Activated CD4-positive, alpha-beta T cell treated with anti-CD3 and anti-CD28 coated beads, Interleukin-2, amount 10 ng/mL, durations not matched to agents 7 days and 5 days (primary cell): ENCODE data around the gene TOGARAM2. TPM values are rescaled to one million over a fixed set of nuclear protein-coding genes. Genes with fewer than 3 reads are reported as not detected.

Experiments used
- CTCF ChIA-PET: fragments of 350-600 bp; sonication (Branson Sonifier 250); formaldehyde crosslinking; loops from one replicate; lab custom pipeline; 2021; ENCODE audit warnings: antibody characterized with exemption; lab: Charles Lee
- POLR2A ChIA-PET: fragments of 350-600 bp; sonication (Branson Sonifier 250); formaldehyde crosslinking; loops from one replicate; lab custom pipeline; 2021; ENCODE audit warnings: antibody characterized with exemption; lab: Charles Lee
- DNase-seq: peaks from one replicate; pipeline ENCODE4 v3.0.0-alpha.2; 2020
- H3K27ac Mint-ChIP-seq: one replicate; pipeline ENCODE4 v1.8.0; 2021; ENCODE audit warnings: mild to moderate bottlenecking, moderate library complexity, mixed read lengths
- H3K27me3 Mint-ChIP-seq: one replicate; pipeline ENCODE4 v1.8.0; 2021; ENCODE audit warnings: mixed read lengths
- H3K36me3 Mint-ChIP-seq: one replicate; pipeline ENCODE4 v1.8.0; 2021; ENCODE audit warnings: low read depth, mixed read lengths
- H3K4me1 Mint-ChIP-seq: one replicate; pipeline ENCODE4 v1.8.0; 2021; ENCODE audit warnings: mixed read lengths
- H3K4me3 Mint-ChIP-seq: one replicate; pipeline ENCODE4 v1.8.0; 2021; ENCODE audit warnings: mild to moderate bottlenecking, moderate library complexity, mixed read lengths
- H3K9me3 Mint-ChIP-seq: one replicate; pipeline ENCODE4 v1.8.0; 2021; ENCODE audit warnings: mixed read lengths
- total RNA-seq, 2 experiments: library from RNA; stranded (reverse); gene quantifications; one replicate each; pipeline ENCODE4 v1.2.3, GENCODE V29; 2021

The TOGARAM2 gene
- total RNA-seq, result 1 to 10 TPM; 3.7 to 5.0 TPM

GRCh38 chr2:28981016-28981441 lies at the start of gene TOGARAM2:
TSS of gene TOGARAM2 (plus strand) at chr2:28981298. CDS start at chr2:28994835, 13,537 bp downstream.
- Mint-ChIP-seq H3K27me3 (no peaks in the 10 kb centered on the region), H3K36me3 (no peaks in the 10 kb centered on the region), H3K4me1 (peaks cover 1% of the 10 kb centered on the region), H3K4me3 (no peak within 1 kb of the TSS), H3K9me3 (no peaks in the 10 kb centered on the region), H3K27ac (peak within 1 kb of the TSS; percentile 46)
- no peak for DNase-seq
- ChIA-PET POLR2A (no interaction called here), CTCF (interaction anchor here (0.6 to 1.1 kb wide), 3 partner anchors 20 to 115 kb away, joined by 3 to 4 read pairs (median 3); no protein-coding TSS in a partner anchor)

GRCh38 chr2:28934769-28935168 lies 46.3 kb upstream of the TOGARAM2 start:
- H3K9me3 Mint-ChIP-seq, result no peaks in the 10 kb centered on the region
- CTCF ChIA-PET, result no interaction called here
- no peak overlapping the region for H3K27ac Mint-ChIP-seq
- DNase-seq, result no peak
- H3K36me3 Mint-ChIP-seq, result peaks cover 46% of the 10 kb centered on the region
- no peak overlapping the region for H3K4me3 Mint-ChIP-seq
- POLR2A ChIA-PET, result no interaction called here
- H3K4me1 Mint-ChIP-seq, result peaks cover 2% of the 10 kb centered on the region
- no peaks in the 10 kb centered on the region for H3K27me3 Mint-ChIP-seq

GRCh38 chr2:28941008-28941407 lies 40.1 kb upstream of the TOGARAM2 start:
- no peak overlapping the region for H3K27ac Mint-ChIP-seq
- CTCF ChIA-PET, result no interaction called here
- H3K27me3 Mint-ChIP-seq, result no peaks in the 10 kb centered on the region
- POLR2A ChIA-PET, result no interaction called here
- no peak for DNase-seq
- no peaks in the 10 kb centered on the region for H3K9me3 Mint-ChIP-seq
- peaks cover 3% of the 10 kb centered on the region for H3K4me1 Mint-ChIP-seq
- H3K36me3 Mint-ChIP-seq, result peaks cover 64% of the 10 kb centered on the region
- no peak overlapping the region for H3K4me3 Mint-ChIP-seq

- no peak for DNase-seq
- peaks cover 65% of the 10 kb centered on the region for H3K36me3 Mint-ChIP-seq
- no peak overlapping the region for H3K4me3 Mint-ChIP-seq
- peaks cover 1% of the 10 kb centered on the region for H3K4me1 Mint-ChIP-seq
- CTCF ChIA-PET, result no interaction called here
- H3K27me3 Mint-ChIP-seq, result no peaks in the 10 kb centered on the region
- no peak overlapping the region for H3K27ac Mint-ChIP-seq
- H3K9me3 Mint-ChIP-seq, result peaks cover 3% of the 10 kb centered on the region
- POLR2A ChIA-PET, result no interaction called here
Observed at GRCh38 chr2:28944535-28945248, 36.4 kb upstream of the TOGARAM2 start.

GRCh38 chr2:28948160-28948559 lies 32.9 kb upstream of the TOGARAM2 start:
- H3K27ac Mint-ChIP-seq, result no peak overlapping the region
- ChIA-PET CTCF (no interaction called here), POLR2A (no interaction called here)
- peaks cover 44% of the 10 kb centered on the region for H3K36me3 Mint-ChIP-seq
- H3K4me3 Mint-ChIP-seq, result no peak overlapping the region
- DNase-seq, result no peak
- no peaks in the 10 kb centered on the region for H3K27me3 Mint-ChIP-seq
- H3K9me3 Mint-ChIP-seq, result peaks cover 3% of the 10 kb centered on the region
- H3K4me1 Mint-ChIP-seq, result peaks cover 4% of the 10 kb centered on the region

GRCh38 chr2:28949190-28949589 lies 31.9 kb upstream of the TOGARAM2 start:
- DNase-seq, result no peak
- ChIA-PET POLR2A (no interaction called here), CTCF (interaction anchor here (1.0 to 1.4 kb wide), 2 partner anchors 10 to 23 kb away, joined by 3 read pairs; no protein-coding TSS in a partner anchor)
- peaks cover 3% of the 10 kb centered on the region for H3K9me3 Mint-ChIP-seq
- no peaks in the 10 kb centered on the region for H3K27me3 Mint-ChIP-seq
- no peak overlapping the region for H3K4me3 Mint-ChIP-seq
- no peak overlapping the region for H3K27ac Mint-ChIP-seq
- H3K36me3 Mint-ChIP-seq, result peaks cover 35% of the 10 kb centered on the region
- peaks cover 4% of the 10 kb centered on the region for H3K4me1 Mint-ChIP-seq

GRCh38 chr2:28949617-28950305 lies 31.3 kb upstream of the TOGARAM2 start:
- no peaks in the 10 kb centered on the region for H3K27me3 Mint-ChIP-seq
- no peak overlapping the region for H3K4me3 Mint-ChIP-seq
- CTCF ChIA-PET, result interaction anchor here (1.0 to 1.4 kb wide), 2 partner anchors 9 to 24 kb away, joined by 3 read pairs; no protein-coding TSS in a partner anchor
- peaks cover 3% of the 10 kb centered on the region for H3K4me1 Mint-ChIP-seq
- DNase-seq, result no peak
- POLR2A ChIA-PET, result no interaction called here
- no peak overlapping the region for H3K27ac Mint-ChIP-seq
- peaks cover 3% of the 10 kb centered on the region for H3K9me3 Mint-ChIP-seq
- H3K36me3 Mint-ChIP-seq, result peaks cover 30% of the 10 kb centered on the region

GRCh38 chr2:28950941-28951630 lies 30.0 kb upstream of the TOGARAM2 start:
- Mint-ChIP-seq H3K9me3 (peaks cover 3% of the 10 kb centered on the region), H3K36me3 (peaks cover 23% of the 10 kb centered on the region), H3K27me3 (no peaks in the 10 kb centered on the region), H3K4me3 (no peak overlapping the region), H3K27ac (no peak overlapping the region), H3K4me1 (peaks cover 3% of the 10 kb centered on the region)
- ChIA-PET POLR2A (no interaction called here), CTCF (no interaction called here)
- DNase-seq, result no peak

GRCh38 chr2:28951910-28952835 lies 28.9 kb upstream of the TOGARAM2 start:
- DNase-seq, result no peak
- no peaks in the 10 kb centered on the region for H3K27me3 Mint-ChIP-seq
- H3K4me1 Mint-ChIP-seq, result peaks cover 3% of the 10 kb centered on the region
- H3K4me3 Mint-ChIP-seq, result no peak overlapping the region
- H3K27ac Mint-ChIP-seq, result no peak overlapping the region
- H3K9me3 Mint-ChIP-seq, result peaks cover 3% of the 10 kb centered on the region
- ChIA-PET CTCF (interaction anchor here (0.6 to 1.3 kb wide), 2 partner anchors 42 to 147 kb away, joined by 3 read pairs; no protein-coding TSS in a partner anchor), POLR2A (no interaction called here)
- H3K36me3 Mint-ChIP-seq, result peaks cover 18% of the 10 kb centered on the region

- no peak overlapping the region for H3K27ac Mint-ChIP-seq
- H3K4me3 Mint-ChIP-seq, result no peak overlapping the region
- ChIA-PET POLR2A (no interaction called here), CTCF (interaction anchor here (1.3 kb wide), 1 partner anchor 43 kb away, joined by 3 read pairs; no protein-coding TSS in a partner anchor)
- peaks cover 4% of the 10 kb centered on the region for H3K4me1 Mint-ChIP-seq
- H3K9me3 Mint-ChIP-seq, result peaks cover 3% of the 10 kb centered on the region
- peaks cover 17% of the 10 kb centered on the region for H3K36me3 Mint-ChIP-seq
- no peaks in the 10 kb centered on the region for H3K27me3 Mint-ChIP-seq
- no peak for DNase-seq
Observed at GRCh38 chr2:28952836-28953211, 28.3 kb upstream of the TOGARAM2 start.

GRCh38 chr2:28955467-28955866 lies 25.6 kb upstream of the TOGARAM2 start:
- H3K9me3 Mint-ChIP-seq, result no peaks in the 10 kb centered on the region
- H3K4me1 Mint-ChIP-seq, result peaks cover 3% of the 10 kb centered on the region
- no peak for DNase-seq
- H3K36me3 Mint-ChIP-seq, result no peaks in the 10 kb centered on the region
- ChIA-PET CTCF (interaction anchor here (1.4 kb wide), 1 partner anchor 39 kb away, joined by 3 read pairs; no protein-coding TSS in a partner anchor), POLR2A (no interaction called here)
- no peak overlapping the region for H3K27ac Mint-ChIP-seq
- no peaks in the 10 kb centered on the region for H3K27me3 Mint-ChIP-seq
- H3K4me3 Mint-ChIP-seq, result no peak overlapping the region

GRCh38 chr2:28956415-28956826 lies 24.7 kb upstream of the TOGARAM2 start:
- no peak overlapping the region for H3K27ac Mint-ChIP-seq

More at GRCh38 chr2:28956415-28956826, 24.7 kb upstream of the TOGARAM2 start:
- CTCF ChIA-PET, result interaction anchor here (1.4 kb wide), 1 partner anchor 38 kb away, joined by 3 read pairs; no protein-coding TSS in a partner anchor
- Mint-ChIP-seq H3K4me1 (peaks cover 3% of the 10 kb centered on the region), H3K4me3 (no peak overlapping the region), H3K36me3 (no peaks in the 10 kb centered on the region), H3K9me3 (no peaks in the 10 kb centered on the region), H3K27me3 (no peaks in the 10 kb centered on the region)
- POLR2A ChIA-PET, result no interaction called here
- DNase-seq, result no peak
